C1 segment of cervical spinal cord (tissue), 14 donors: ENCODE measurements around the gene STK17B.
"Not testable (repeated sequence)": the region's sequence is repeated elsewhere in the genome, so short reads cannot be mapped to it uniquely, and the experiment has no call there.

Experiments used
- DNase-seq, 14 donors: peaks; one replicate each; lab custom pipeline; 2025; lab: John Stamatoyannopoulos, UW

Gene STK17B

GRCh38 chr2:196113061-196113974 lies 58.1 kb downstream of the STK17B start:
- peak in 1 of 14 donors; percentile 13 for DNase-seq

DNA sequence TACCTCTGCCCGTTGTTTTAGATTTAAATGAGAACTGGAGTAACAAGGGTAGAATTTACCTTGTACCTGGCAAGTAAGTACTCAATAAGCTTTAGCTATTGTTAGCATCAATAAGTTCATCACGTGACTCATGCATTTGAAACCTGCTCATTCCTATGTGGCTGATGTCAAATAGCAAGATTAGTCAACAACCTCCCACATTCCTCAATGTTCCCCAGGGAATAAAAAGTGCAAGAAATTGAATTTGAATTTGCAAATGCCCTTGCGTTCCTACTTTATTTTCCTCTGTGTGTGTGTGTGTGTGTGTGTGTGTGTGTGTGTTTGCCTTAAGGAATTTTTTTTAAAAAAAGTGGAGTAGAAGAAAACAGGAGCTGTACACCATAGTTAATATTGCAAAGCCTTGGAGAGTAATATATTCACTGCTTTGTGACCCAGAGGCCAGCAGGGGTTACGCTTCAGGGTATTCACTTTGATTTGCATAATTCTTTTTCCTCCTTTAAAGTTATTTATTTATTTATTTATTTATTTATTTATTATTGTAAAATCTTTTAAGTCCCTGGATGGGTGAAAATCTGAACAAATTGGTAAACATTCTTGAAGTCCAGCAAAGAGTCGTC lies 58.9 kb downstream of the STK17B start:
- no peak for DNase-seq

- no peak for DNase-seq
These were observed 62.8 kb downstream of the STK17B start for GRCh38 chr2:196108604-196109003.

DNA sequence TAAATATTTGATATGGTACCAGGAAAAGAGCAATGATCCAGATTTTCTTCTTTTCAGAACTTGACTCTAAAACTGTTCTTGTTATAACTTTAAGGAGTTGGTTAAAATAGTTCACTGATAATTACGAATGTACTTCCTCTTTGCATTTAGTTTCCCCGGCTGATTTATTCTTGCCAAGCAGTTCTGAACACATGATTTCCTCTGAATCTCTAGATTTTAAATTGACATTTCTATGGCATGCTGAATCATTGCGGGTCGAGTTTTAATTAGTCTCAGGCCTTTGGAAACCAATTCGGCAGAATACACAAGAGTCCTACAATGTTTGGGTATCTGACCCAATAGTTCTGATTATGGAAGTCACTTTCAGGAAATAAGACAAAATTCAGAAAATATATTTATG lies 65.4 kb downstream of the STK17B start:
- no peak for DNase-seq

GRCh38 chr2:196104066-196104465 lies 67.3 kb downstream of the STK17B start:
- no peak for DNase-seq

DNA sequence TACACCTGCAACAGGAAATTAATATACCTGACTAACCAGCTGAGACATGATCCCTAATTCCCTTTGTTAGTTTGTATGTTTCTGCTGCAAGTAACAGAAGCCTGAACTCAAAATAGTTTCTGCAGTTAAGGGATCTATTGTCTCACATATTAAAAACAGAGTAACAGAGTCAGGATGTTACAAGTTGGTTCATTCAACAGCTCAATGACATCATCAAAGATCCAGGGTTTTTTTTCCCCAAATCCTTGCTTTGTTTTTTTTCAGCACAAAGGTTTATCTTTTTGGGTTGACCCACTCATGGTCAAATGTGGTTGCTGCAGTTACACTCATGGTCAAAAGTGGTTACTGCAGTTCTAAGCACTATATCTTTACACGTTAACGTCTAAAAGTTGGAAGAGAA lies 67.8 kb downstream of the STK17B start:
- DNase-seq, result no peak

GRCh38 chr2:196101325-196101991 lies 69.9 kb downstream of the STK17B start:
- DNase-seq, result no peak

- no peak for DNase-seq
These were observed 71.5 kb downstream of the STK17B start for GRCh38 chr2:196099916-196100315.

GRCh38 chr2:196097864-196098660 lies 73.3 kb downstream of the STK17B start:
- no peak for DNase-seq

DNA sequence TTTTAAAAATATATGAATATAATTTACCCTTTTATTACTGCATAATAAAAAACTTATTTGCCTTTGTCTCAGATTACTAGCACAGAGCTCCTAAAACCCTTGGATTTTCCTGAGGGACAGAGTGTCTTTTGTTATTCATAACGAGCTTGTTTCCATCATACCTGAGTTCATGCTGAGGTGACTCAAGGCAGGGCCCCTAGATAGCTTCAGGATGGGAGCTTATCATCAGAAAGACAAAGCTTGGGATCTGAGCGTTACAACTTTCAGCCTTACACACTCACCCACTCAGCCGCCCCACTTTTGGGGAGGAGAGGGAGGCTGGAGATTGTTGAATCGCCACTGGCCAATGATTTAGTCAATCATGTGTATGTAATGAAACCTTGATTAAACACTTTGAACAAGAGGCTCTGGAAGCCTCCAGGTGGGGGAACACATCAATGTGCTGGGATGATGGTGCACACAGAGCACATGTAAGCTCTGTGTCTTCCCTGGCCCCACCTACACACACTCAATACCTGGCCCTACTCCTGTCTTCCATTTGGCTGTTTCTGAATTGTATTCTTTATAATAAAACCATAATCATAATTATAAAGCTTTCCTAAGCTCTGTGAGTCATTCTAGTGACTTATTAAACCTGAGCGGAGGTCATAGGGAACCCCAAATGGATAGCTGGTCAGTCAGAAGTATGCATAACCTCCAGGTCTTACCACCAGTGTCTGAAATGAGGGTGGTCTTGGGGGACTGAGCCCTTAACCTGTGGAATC lies 74.2 kb downstream of the STK17B start:
- DNase-seq, result no peak

DNA sequence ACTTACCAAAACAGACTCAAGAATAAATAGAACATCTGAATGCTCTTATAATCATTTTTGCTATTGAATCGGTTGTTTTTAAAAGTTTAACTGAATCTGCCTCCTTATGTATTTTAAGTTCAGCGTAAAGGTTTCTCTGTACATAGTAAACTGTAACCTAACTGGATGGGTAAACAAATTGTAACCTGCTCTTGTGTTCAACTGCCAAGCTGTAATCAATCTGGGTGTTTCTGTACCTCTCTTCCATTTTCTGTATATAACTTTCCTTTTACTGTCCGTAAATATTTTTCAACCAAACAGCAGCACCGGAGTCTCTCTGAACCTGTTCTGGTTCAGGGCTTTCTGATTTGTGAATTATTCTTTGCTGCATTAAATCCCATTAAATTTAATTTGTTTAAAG lies 75.1 kb downstream of the STK17B start:
- DNase-seq, result no peak

GRCh38 chr2:196089448-196089847 lies 81.9 kb downstream of the STK17B start:
- DNase-seq, result not testable (repeated sequence)

- DNase-seq, result no peak
These were observed 83.2 kb downstream of the STK17B start for GRCh38 chr2:196088203-196088602.

DNA sequence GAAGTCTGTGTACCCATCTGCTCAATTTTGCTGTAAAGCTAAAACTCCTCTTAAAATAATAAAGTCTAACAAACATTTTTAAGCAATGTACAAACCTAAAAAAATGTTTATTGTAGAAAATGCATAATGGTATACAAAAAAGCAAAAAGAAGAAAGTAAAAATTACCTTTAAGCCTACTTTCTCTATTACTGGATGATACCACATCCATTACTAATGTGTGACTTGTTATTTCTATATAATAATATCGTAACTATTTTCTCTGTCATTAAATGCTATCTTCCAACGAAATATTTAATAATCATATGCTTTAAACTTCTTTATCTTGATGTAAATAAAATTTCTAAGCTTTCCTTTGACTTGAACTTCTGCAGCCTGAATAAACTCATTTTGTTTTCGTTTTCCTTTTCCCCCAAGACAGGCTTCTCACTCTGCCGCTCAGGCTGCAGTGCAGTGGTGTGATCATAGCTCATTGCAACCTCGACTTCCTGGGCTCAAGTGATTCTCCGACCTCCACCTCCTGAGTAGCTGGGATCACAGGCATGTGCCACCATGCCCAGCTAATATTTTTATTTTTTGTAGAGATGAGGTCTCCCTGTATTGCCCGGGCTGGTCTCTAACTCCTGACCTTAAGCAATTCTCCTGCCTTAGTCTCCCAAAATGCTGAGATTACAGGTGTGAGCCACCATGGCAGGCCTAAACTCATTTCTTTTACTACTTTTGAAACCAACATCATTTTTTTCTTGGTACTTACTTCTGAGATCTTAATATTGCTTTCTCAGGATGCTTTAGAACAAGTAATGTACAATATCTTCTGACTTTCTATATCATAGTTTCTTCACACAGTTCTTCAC lies 84.6 kb downstream of the STK17B start:
- no peak for DNase-seq

GRCh38 chr2:196083601-196084000 lies 87.8 kb downstream of the STK17B start:
- DNase-seq, result no peak
